ENCODE results near the gene CTNNA1.

CTNNA1 gene

DNA sequence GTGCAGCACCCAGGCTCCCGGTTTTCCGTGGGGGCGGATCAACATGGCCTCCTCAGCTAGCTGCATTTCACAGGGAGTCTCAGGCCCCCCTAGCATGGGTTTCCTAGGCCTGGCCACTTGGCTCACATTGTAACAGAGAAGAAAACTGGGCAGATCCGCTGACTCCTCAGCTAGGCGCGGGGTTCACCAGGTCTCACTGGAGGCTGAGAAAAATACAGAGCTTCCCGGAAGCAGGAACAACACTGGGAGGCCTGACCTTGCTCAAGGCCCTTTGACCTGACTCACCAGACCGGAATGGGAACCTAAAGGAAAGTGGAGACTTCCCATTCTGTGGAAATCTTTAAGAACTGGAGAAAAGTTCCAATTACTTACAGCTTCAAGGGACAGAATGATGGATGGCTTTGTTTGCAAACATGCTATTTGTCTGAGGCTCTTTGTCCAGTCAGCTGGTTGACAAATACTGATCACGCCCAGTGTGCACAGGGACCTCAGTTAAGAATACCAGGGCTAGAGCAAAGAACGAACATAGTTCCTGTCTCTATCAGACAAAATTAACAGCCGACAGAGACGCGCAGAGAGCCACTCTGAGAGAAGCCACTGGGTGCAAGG lies 210.6 kb downstream of the CTNNA1 start:
- H3K36me3 ChIP-seq (ENCODE audit: insufficient read depth, low read length) = no peaks in the 10 kb centered on the region
- no peak overlapping the region for H3K4me3 ChIP-seq (ENCODE audit: low read depth, low read length)
- no peak overlapping the region for H2AFZ ChIP-seq (ENCODE audit: low read length, unreplicated experiment)
- H3K79me2 ChIP-seq (ENCODE audit: control insufficient read depth, insufficient read depth, low read length, unreplicated experiment) = no peaks in the 10 kb centered on the region
- no peaks in the 10 kb centered on the region for H3K4me1 ChIP-seq (ENCODE audit: control insufficient read depth, insufficient read depth, low read length, unreplicated experiment)
- no peaks in the 10 kb centered on the region for H3K27me3 ChIP-seq (ENCODE audit: insufficient read depth, low read length)
- H3K27ac ChIP-seq (ENCODE audit: low read depth, low read length) = no peak overlapping the region

DNA sequence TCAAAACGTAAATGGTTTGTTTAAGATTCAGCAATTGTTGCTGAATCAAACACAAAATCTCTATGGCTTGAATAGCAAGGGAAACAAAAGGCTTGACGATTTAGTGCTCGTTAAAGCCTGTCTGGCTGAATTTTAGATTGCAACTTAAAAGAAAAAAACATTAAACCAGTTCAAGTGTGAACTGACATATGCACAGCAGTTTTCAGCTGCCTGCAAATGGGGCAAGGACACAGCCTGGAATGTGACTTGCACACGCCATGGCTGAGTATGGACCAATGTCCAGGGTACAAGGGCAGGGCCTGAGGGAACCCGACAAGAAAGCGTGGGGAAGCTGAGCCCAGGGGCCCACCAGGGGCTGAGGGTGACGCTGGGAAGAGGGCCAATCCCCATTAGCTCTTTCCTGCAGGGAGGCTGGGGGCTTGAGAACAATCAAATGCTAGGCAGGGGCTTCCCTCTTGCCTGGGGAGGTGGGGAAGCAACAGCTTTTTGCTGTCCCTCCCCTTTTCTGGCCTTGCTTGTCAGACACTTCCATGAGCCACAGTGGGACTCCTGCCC lies 211.5 kb downstream of the CTNNA1 start:
- Histone ChIP-seq H3K4me3 (ENCODE audit: low read depth, low read length) (no peak overlapping the region), H3K4me1 (ENCODE audit: control insufficient read depth, insufficient read depth, low read length, unreplicated experiment) (no peaks in the 10 kb centered on the region), H3K27me3 (ENCODE audit: insufficient read depth, low read length) (no peaks in the 10 kb centered on the region)

DNA sequence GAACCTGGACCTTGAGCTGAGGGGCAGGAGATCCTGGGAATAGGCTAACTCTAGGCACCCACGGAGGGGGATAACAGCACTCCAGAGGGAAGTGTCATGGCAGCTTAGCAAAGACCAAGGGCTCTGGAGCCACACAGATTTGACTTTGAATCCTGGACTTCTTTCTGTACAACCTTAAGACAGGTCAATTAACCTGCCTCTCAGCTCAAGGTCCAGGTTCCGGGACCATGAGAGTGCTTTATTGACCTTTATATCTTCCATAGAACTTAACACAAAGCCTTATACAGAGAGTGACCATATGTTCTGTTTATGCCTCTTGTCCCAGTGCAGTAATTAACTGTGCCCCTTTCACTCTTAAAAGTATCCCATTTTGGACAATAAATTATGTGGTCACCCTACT lies 212.4 kb downstream of the CTNNA1 start:
- Histone ChIP-seq H3K27ac (ENCODE audit: low read depth, low read length) (no peak overlapping the region), H3K27me3 (ENCODE audit: insufficient read depth, low read length) (no peaks in the 10 kb centered on the region), H3K36me3 (ENCODE audit: insufficient read depth, low read length) (no peaks in the 10 kb centered on the region), H3K4me3 (ENCODE audit: low read depth, low read length) (no peak overlapping the region), H3K79me2 (ENCODE audit: control insufficient read depth, insufficient read depth, low read length, unreplicated experiment) (no peaks in the 10 kb centered on the region), H2AFZ (ENCODE audit: low read length, unreplicated experiment) (no peak overlapping the region), H3K4me1 (ENCODE audit: control insufficient read depth, insufficient read depth, low read length, unreplicated experiment) (no peaks in the 10 kb centered on the region)

More for the DNA sequence above, 211.5 kb downstream of the CTNNA1 start:
- no peak overlapping the region for H3K27ac ChIP-seq (ENCODE audit: low read depth, low read length)
- no peaks in the 10 kb centered on the region for H3K36me3 ChIP-seq (ENCODE audit: insufficient read depth, low read length)
- H2AFZ ChIP-seq (ENCODE audit: low read length, unreplicated experiment) = no peak overlapping the region
- no peaks in the 10 kb centered on the region for H3K79me2 ChIP-seq (ENCODE audit: control insufficient read depth, insufficient read depth, low read length, unreplicated experiment)

- no peak overlapping the region for H3K27ac ChIP-seq (ENCODE audit: low read depth, low read length)
Observed at GRCh38 chr5:138966236-138966985, 213.2 kb downstream of the CTNNA1 start.

DNA sequence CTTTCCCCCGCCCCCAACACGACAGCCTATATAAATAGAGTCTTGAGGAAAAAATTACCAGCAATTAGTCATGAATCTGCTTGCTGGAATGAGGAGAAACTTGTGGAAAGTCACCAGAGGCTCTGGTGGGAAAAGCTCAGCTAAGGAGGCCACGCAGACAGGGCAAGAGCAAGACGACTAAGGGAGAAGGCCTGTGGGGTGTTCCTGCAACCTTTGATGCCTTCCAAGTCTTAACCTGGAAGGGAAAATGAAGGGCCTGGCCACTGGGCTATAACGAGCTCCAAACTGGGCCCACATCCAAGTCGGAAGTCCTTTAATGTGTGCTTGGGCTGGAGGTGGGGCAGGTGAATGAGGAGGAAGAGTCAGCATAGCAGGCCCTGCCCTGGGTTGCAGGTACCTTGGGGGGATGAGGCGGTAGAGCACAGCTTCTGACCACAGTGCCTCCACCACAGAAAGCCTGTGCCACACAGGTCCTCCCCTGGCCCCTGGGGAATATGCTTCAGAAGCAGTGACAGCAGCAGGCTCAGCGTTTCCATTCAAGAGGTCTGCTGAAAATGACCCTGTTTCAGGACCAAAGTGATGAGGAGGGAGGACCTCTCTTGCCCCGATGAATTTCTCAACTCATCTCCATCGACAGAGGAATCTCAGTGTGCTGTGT lies 214.7 kb downstream of the CTNNA1 start:
- Histone ChIP-seq H3K4me1 (ENCODE audit: control insufficient read depth, insufficient read depth, low read length, unreplicated experiment) (no peaks in the 10 kb centered on the region), H3K4me3 (ENCODE audit: low read depth, low read length) (no peak overlapping the region), H3K79me2 (ENCODE audit: control insufficient read depth, insufficient read depth, low read length, unreplicated experiment) (no peaks in the 10 kb centered on the region), H3K36me3 (ENCODE audit: insufficient read depth, low read length) (no peaks in the 10 kb centered on the region), H2AFZ (ENCODE audit: low read length, unreplicated experiment) (no peak overlapping the region), H3K27me3 (ENCODE audit: insufficient read depth, low read length) (no peaks in the 10 kb centered on the region), H3K27ac (ENCODE audit: low read depth, low read length) (no peak overlapping the region)

More at GRCh38 chr5:138966236-138966985, 213.2 kb downstream of the CTNNA1 start:
- no peaks in the 10 kb centered on the region for H3K79me2 ChIP-seq (ENCODE audit: control insufficient read depth, insufficient read depth, low read length, unreplicated experiment)
- no peaks in the 10 kb centered on the region for H3K4me1 ChIP-seq (ENCODE audit: control insufficient read depth, insufficient read depth, low read length, unreplicated experiment)
- H3K27me3 ChIP-seq (ENCODE audit: insufficient read depth, low read length) = no peaks in the 10 kb centered on the region
- no peak overlapping the region for H3K4me3 ChIP-seq (ENCODE audit: low read depth, low read length)
- no peak overlapping the region for H2AFZ ChIP-seq (ENCODE audit: low read length, unreplicated experiment)
- no peaks in the 10 kb centered on the region for H3K36me3 ChIP-seq (ENCODE audit: insufficient read depth, low read length)

GRCh38 chr5:138968601-138969000 lies 215.4 kb downstream of the CTNNA1 start:
- Histone ChIP-seq H3K27me3 (ENCODE audit: insufficient read depth, low read length) (no peaks in the 10 kb centered on the region), H3K4me3 (ENCODE audit: low read depth, low read length) (no peak overlapping the region), H3K27ac (ENCODE audit: low read depth, low read length) (no peak overlapping the region), H3K4me1 (ENCODE audit: control insufficient read depth, insufficient read depth, low read length, unreplicated experiment) (no peaks in the 10 kb centered on the region), H3K36me3 (ENCODE audit: insufficient read depth, low read length) (no peaks in the 10 kb centered on the region), H3K79me2 (ENCODE audit: control insufficient read depth, insufficient read depth, low read length, unreplicated experiment) (no peaks in the 10 kb centered on the region), H2AFZ (ENCODE audit: low read length, unreplicated experiment) (no peak overlapping the region)

DNA sequence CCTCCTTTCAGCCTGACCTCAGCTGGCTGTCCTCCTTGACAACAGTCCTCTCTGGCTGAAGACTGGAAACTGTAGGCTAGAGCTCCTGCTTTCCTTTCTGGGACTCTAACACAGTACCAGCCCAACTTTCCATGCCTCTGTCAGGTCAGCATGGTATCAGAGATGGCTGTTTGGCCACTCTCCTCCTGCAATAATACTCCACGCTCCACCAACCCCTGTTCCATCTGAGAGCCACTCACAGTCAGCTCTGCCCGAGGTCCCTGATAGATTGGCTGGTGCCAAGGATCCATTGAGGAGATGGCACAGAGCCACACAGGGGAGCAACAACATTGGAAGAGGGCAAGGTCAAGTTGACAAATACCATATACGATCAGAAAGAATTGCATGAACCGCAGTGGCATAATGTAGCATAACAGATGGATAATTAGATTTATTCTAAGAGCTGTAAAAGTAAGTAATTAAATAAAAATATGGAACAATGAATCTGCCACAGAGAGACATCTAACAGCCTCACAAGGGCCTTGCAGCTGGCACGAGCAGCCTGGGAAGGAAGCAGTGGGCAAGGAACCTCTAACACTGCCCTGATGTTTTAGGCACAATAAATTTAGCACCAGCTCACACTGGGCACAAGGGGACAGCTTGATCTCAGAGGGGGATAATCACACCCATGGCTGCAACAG lies 216.2 kb downstream of the CTNNA1 start:
- H3K4me1 ChIP-seq (ENCODE audit: control insufficient read depth, insufficient read depth, low read length, unreplicated experiment) = peaks cover 7% of the 10 kb centered on the region
- H3K36me3 ChIP-seq (ENCODE audit: insufficient read depth, low read length) = no peaks in the 10 kb centered on the region
- H2AFZ ChIP-seq (ENCODE audit: low read length, unreplicated experiment) = no peak overlapping the region

DNA sequence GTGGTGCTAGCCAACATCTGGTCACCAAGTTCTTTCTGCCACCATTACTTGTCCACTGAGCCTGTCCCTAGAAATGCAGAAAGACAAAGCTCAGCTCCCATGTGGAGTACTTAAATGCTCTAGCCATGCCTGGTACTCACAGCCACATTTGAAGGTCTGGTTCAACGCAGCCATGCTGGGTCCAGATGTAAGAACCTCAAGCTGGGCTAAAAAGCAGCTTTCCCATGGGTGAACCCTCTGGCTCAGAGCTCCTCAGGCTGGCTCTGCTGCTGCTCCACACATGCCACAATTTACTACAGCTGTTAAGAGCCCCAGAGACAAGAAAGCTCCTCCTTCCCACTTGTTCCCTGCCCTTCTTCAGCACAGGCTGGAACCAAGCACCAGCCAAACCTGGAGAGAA lies 219.0 kb downstream of the CTNNA1 start:
- H3K27ac ChIP-seq (ENCODE audit: low read depth, low read length) = no peak overlapping the region
- H2AFZ ChIP-seq (ENCODE audit: low read length, unreplicated experiment) = no peak overlapping the region
- H3K79me2 ChIP-seq (ENCODE audit: control insufficient read depth, insufficient read depth, low read length, unreplicated experiment) = no peaks in the 10 kb centered on the region
- H3K27me3 ChIP-seq (ENCODE audit: insufficient read depth, low read length) = no peaks in the 10 kb centered on the region
- H3K4me1 ChIP-seq (ENCODE audit: control insufficient read depth, insufficient read depth, low read length, unreplicated experiment) = peaks cover 19% of the 10 kb centered on the region
- H3K4me3 ChIP-seq (ENCODE audit: low read depth, low read length) = no peak overlapping the region
- no peaks in the 10 kb centered on the region for H3K36me3 ChIP-seq (ENCODE audit: insufficient read depth, low read length)

More for the DNA sequence above, 216.2 kb downstream of the CTNNA1 start:
- Histone ChIP-seq H3K79me2 (ENCODE audit: control insufficient read depth, insufficient read depth, low read length, unreplicated experiment) (no peaks in the 10 kb centered on the region), H3K27me3 (ENCODE audit: insufficient read depth, low read length) (no peaks in the 10 kb centered on the region), H3K4me3 (ENCODE audit: low read depth, low read length) (no peak overlapping the region), H3K27ac (ENCODE audit: low read depth, low read length) (no peak overlapping the region)

- H3K36me3 ChIP-seq (ENCODE audit: insufficient read depth, low read length) = no peaks in the 10 kb centered on the region
- no peak overlapping the region for H3K27ac ChIP-seq (ENCODE audit: low read depth, low read length)
- no peaks in the 10 kb centered on the region for H3K27me3 ChIP-seq (ENCODE audit: insufficient read depth, low read length)
- H3K4me1 ChIP-seq (ENCODE audit: control insufficient read depth, insufficient read depth, low read length, unreplicated experiment) = peaks cover 21% of the 10 kb centered on the region
- no peak overlapping the region for H2AFZ ChIP-seq (ENCODE audit: low read length, unreplicated experiment)
- no peak overlapping the region for H3K4me3 ChIP-seq (ENCODE audit: low read depth, low read length)
- no peaks in the 10 kb centered on the region for H3K79me2 ChIP-seq (ENCODE audit: control insufficient read depth, insufficient read depth, low read length, unreplicated experiment)
Observed at GRCh38 chr5:138972836-138973235, 219.6 kb downstream of the CTNNA1 start.

- peak overlapping the region; percentile 37 for H3K27ac ChIP-seq (ENCODE audit: low read depth, low read length)
- no peaks in the 10 kb centered on the region for H3K36me3 ChIP-seq (ENCODE audit: insufficient read depth, low read length)
- H3K79me2 ChIP-seq (ENCODE audit: control insufficient read depth, insufficient read depth, low read length, unreplicated experiment) = no peaks in the 10 kb centered on the region
- H3K27me3 ChIP-seq (ENCODE audit: insufficient read depth, low read length) = no peaks in the 10 kb centered on the region
- H3K4me1 ChIP-seq (ENCODE audit: control insufficient read depth, insufficient read depth, low read length, unreplicated experiment) = peaks cover 31% of the 10 kb centered on the region
- no peak overlapping the region for H3K4me3 ChIP-seq (ENCODE audit: low read depth, low read length)
- H2AFZ ChIP-seq (ENCODE audit: low read length, unreplicated experiment) = peak overlapping the region; percentile 14
Observed at GRCh38 chr5:138974227-138975063, 221.2 kb downstream of the CTNNA1 start.
